Mucosa of rectum (tissue), 2 donors: ENCODE data around the gene FBN3.

Source experiments
- H3K27ac ChIP-seq, 2 donors: one replicate each; pipeline ENCODE4 v1.7.0; 2013; ENCODE audit warnings: inconsistent platforms in 2 of 2, low read depth in 2 of 2, low read length in 2 of 2
- H3K27me3 ChIP-seq, 2 donors: one replicate each; pipeline ENCODE4 v1.7.0; 2013; ENCODE audit warnings: low read length in 2 of 2; ENCODE audit not compliant: control insufficient read depth in 2 of 2, insufficient read depth in 2 of 2
- H3K36me3 ChIP-seq, 2 donors: one replicate each; pipeline ENCODE4 v1.7.0; 2013; ENCODE audit warnings: low read length in 2 of 2; ENCODE audit not compliant: control insufficient read depth in 2 of 2, insufficient read depth in 2 of 2
- H3K4me1 ChIP-seq, 2 donors: one replicate each; pipeline ENCODE4 v1.7.0; 2013; ENCODE audit warnings: low read length in 2 of 2, mild to moderate bottlenecking in 1 of 2; ENCODE audit not compliant: control insufficient read depth in 2 of 2, insufficient read depth in 2 of 2
- H3K4me3 ChIP-seq, 2 donors: one replicate each; pipeline ENCODE4 v1.7.0; 2013; ENCODE audit warnings: low read length in 2 of 2
- H3K9ac ChIP-seq, 2 donors: one replicate each; pipeline ENCODE4 v1.7.0; 2013; ENCODE audit warnings: low read length in 2 of 2, low read depth in 1 of 2, mild to moderate bottlenecking in 1 of 2
- H3K9me3 ChIP-seq, 2 donors: one replicate each; pipeline ENCODE4 v1.7.0; 2013; ENCODE audit warnings: low read length in 2 of 2; ENCODE audit not compliant: control insufficient read depth in 2 of 2
- donor health status: healthy.
- donor health status: Normal muscosa, but diverticular disease.

The FBN3 gene

DNA sequence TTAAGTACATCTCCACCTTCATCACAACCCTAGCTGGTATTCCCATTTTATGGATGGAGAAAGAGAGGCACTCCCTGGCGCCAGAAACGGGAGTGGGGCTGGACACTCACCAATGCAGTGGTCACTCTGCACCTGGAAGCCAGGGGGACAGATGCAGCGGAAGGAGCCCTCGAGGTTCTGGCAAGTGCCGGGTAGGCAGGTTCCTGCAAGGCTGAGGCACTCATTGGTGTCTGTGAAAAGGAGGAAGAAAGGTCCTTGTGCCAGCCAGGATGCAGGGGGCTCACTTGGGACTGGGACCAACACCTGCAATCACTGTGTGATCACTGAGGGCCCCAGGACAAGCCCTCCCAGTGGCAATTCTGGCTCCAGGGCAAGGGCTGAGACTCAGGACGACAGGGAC lies 55.1 kb downstream of the FBN3 start:
- H3K4me3 ChIP-seq: no peak overlapping the region
- no peaks in the 10 kb centered on the region for H3K36me3 ChIP-seq
- H3K9ac ChIP-seq: no peak overlapping the region
- no peak overlapping the region for H3K27ac ChIP-seq
- H3K27me3 ChIP-seq: no peaks in the 10 kb centered on the region
- peaks cover 12 to 18% of the 10 kb centered on the region in 2 donors for H3K9me3 ChIP-seq
- H3K4me1 ChIP-seq: no peaks in the 10 kb centered on the region

- no peaks in the 10 kb centered on the region for H3K36me3 ChIP-seq
- H3K27ac ChIP-seq: no peak overlapping the region
- H3K9me3 ChIP-seq: peaks cover 12 to 18% of the 10 kb centered on the region in 2 donors
- no peaks in the 10 kb centered on the region for H3K4me1 ChIP-seq
- no peak overlapping the region for H3K9ac ChIP-seq
- H3K27me3 ChIP-seq: no peaks in the 10 kb centered on the region
- no peak overlapping the region for H3K4me3 ChIP-seq
Measured at GRCh38 chr19:8093740-8094139, 55.7 kb downstream of the FBN3 start.

DNA sequence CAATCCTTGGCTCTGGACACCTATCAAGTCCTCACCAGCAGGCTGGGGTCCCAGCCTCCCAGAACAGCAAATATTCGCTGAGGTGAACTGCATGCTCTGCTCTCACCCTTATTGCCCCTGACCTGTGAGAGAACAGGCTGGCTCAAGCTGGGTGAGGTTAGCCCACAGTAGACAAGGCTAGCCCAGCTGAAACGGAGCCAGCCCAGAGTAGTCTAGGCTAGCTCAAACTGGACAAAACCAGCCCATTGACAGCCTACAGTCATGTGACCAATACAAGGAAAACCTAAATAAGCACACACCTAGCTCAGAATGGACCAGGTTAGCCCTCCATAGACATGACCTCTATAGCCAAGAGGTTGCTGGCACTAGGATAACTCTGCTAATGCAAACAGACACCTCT lies 58.4 kb downstream of the FBN3 start:
- H3K4me3 ChIP-seq: no peak overlapping the region
- H3K36me3 ChIP-seq: no peaks in the 10 kb centered on the region
- H3K4me1 ChIP-seq: no peaks in the 10 kb centered on the region
- peaks cover 8 to 11% of the 10 kb centered on the region in 2 donors for H3K9me3 ChIP-seq
- H3K9ac ChIP-seq: no peak overlapping the region
- H3K27ac ChIP-seq: no peak overlapping the region
- no peaks in the 10 kb centered on the region for H3K27me3 ChIP-seq

GRCh38 chr19:8089664-8090601 lies 59.5 kb downstream of the FBN3 start:
- no peak overlapping the region for H3K27ac ChIP-seq
- H3K4me3 ChIP-seq: no peak overlapping the region
- no peak overlapping the region for H3K9ac ChIP-seq
- peaks cover 0 to 2% of the 10 kb centered on the region in 2 donors for H3K9me3 ChIP-seq
- H3K4me1 ChIP-seq: no peaks in the 10 kb centered on the region
- H3K27me3 ChIP-seq: no peaks in the 10 kb centered on the region
- no peaks in the 10 kb centered on the region for H3K36me3 ChIP-seq

GRCh38 chr19:8088752-8089663 lies 60.4 kb downstream of the FBN3 start:
- Histone ChIP-seq H3K27me3 (peaks cover 0 to 3% of the 10 kb centered on the region in 2 donors), H3K9ac (no peak overlapping the region), H3K9me3 (no peaks in the 10 kb centered on the region)

DNA sequence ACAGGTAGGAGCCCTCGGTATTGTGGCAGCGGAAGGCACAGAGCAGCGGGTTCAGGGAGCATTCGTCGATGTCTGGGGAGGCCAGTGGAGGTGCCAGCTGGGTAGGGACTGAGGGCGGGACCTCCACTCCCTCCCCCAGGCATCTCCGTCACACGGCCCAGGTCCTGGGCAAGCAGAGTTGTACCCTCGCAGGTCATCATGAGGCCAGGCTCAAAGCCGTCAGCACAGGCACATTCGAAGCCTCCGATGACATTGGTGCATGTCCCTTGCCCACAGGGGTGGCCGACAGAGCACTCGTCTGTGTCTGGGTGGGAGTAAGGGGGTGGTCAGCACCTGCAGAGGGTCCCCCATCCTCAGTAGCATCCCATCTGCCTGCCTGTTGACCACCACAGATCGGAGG lies 61.5 kb downstream of the FBN3 start:
- H3K27me3 ChIP-seq: peaks cover 0 to 4% of the 10 kb centered on the region in 2 donors

More at GRCh38 chr19:8088752-8089663, 60.4 kb downstream of the FBN3 start:
- Histone ChIP-seq H3K36me3 (no peaks in the 10 kb centered on the region), H3K27ac (no peak overlapping the region), H3K4me1 (no peaks in the 10 kb centered on the region), H3K4me3 (no peak overlapping the region)

DNA sequence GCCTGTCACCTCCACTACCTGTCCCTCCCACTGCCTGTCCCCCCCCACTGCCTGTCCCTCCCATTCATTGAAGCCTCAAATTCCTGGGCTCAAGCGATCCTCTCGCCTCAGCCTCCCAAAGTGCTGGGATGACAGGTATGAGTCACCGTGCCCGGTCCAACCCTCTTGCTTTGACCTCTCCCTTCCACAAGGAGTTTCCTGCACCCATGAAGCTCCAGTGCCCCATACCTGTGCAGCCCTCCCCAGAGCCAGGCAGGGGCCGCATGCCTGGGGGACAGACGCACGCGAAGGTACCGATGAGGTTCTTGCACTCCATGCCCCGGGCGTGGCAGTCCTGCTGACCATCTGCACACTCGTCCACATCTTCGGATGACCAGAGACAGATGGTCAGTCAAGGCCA lies 62.5 kb downstream of the FBN3 start:
- H3K27me3 ChIP-seq: peaks cover 0 to 4% of the 10 kb centered on the region in 2 donors
- H3K4me3 ChIP-seq: no peak overlapping the region
- H3K9me3 ChIP-seq: no peaks in the 10 kb centered on the region
- no peaks in the 10 kb centered on the region for H3K36me3 ChIP-seq
- H3K9ac ChIP-seq: no peak overlapping the region
- H3K4me1 ChIP-seq: no peaks in the 10 kb centered on the region
- H3K27ac ChIP-seq: no peak overlapping the region

More for the DNA sequence above, 61.5 kb downstream of the FBN3 start:
- Histone ChIP-seq H3K4me1 (no peaks in the 10 kb centered on the region), H3K9ac (no peak overlapping the region), H3K27ac (no peak overlapping the region), H3K4me3 (no peak overlapping the region), H3K36me3 (no peaks in the 10 kb centered on the region), H3K9me3 (no peaks in the 10 kb centered on the region)

- Histone ChIP-seq H3K9ac (no peak overlapping the region), H3K27ac (no peak overlapping the region), H3K9me3 (no peaks in the 10 kb centered on the region), H3K4me1 (no peaks in the 10 kb centered on the region), H3K36me3 (no peaks in the 10 kb centered on the region), H3K27me3 (peaks cover 0 to 4% of the 10 kb centered on the region in 2 donors), H3K4me3 (no peak overlapping the region)
Measured at GRCh38 chr19:8085598-8086408, 63.6 kb downstream of the FBN3 start.

GRCh38 chr19:8084152-8084551 lies 65.2 kb downstream of the FBN3 start:
- Histone ChIP-seq H3K9ac (no peak overlapping the region), H3K27ac (no peak overlapping the region), H3K9me3 (no peaks in the 10 kb centered on the region), H3K36me3 (no peaks in the 10 kb centered on the region), H3K27me3 (peaks cover 0 to 4% of the 10 kb centered on the region in 2 donors), H3K4me1 (no peaks in the 10 kb centered on the region), H3K4me3 (no peak overlapping the region)
